Keratinocyte (primary cell): ENCODE measurements around the gene DOCK3. TPM values are rescaled to one million over a fixed set of nuclear protein-coding genes. Genes with fewer than 3 reads are reported as not detected.

ENCODE experiments used
- DNase-seq: peaks from one replicate; pipeline ENCODE4 v3.0.0-alpha.2; 2011; ENCODE audit warnings: low read depth, missing footprints, low spot score
- FAIRE-seq: peaks from 2 replicates; lab custom pipeline; 2011; peaks lifted over from hg19 to GRCh38; lab: Jason Lieb, UNC
- H2AFZ ChIP-seq: 2 replicates; pipeline ENCODE4 v1.6.0; 2012; ENCODE audit warnings: low read length, control low read depth, inconsistent platforms; ENCODE audit not compliant: control insufficient read depth
- H3K27ac ChIP-seq: 2 replicates; pipeline ENCODE4 v1.5.1; 2011; ENCODE audit warnings: low read length; ENCODE audit not compliant: control insufficient read depth, insufficient read depth
- H3K27me3 ChIP-seq: 3 replicates; pipeline ENCODE4 v1.6.0; 2011; ENCODE audit warnings: low read length; ENCODE audit not compliant: control insufficient read depth, insufficient read depth; ENCODE audit errors: extremely low read depth
- H3K36me3 ChIP-seq, 2 experiments: 2 replicates in 1 of 2; 3 replicates in 1 of 2; pipeline ENCODE4 v1.5.1; 2011; ENCODE audit warnings: low read length in 2 of 2, mild to moderate bottlenecking in 1 of 2; ENCODE audit not compliant: control insufficient read depth in 2 of 2, insufficient read depth in 2 of 2; ENCODE audit errors: extremely low read depth in 1 of 2
- H3K4me1 ChIP-seq: 3 replicates; pipeline ENCODE4 v1.5.1; 2011; ENCODE audit warnings: low read length; ENCODE audit not compliant: control insufficient read depth, insufficient read depth; ENCODE audit errors: extremely low read depth
- H3K4me2 ChIP-seq: 3 replicates; pipeline ENCODE4 v1.6.0; 2011; ENCODE audit warnings: low read depth, low read length; ENCODE audit not compliant: control insufficient read depth, insufficient read depth; ENCODE audit errors: extremely low read depth
- H3K4me3 ChIP-seq, 3 experiments: fragments of 200-600 bp in 1 of 3; sonication (generic) in 1 of 3; 2 replicates in 2 of 3; 3 replicates in 1 of 3; pipeline ENCODE4 v1.5.1; 2011 to 2016; ENCODE audit warnings: low read length in 3 of 3, mild to moderate bottlenecking in 3 of 3, control low read depth in 2 of 3, inconsistent platforms in 1 of 3, low read depth in 1 of 3, mixed read lengths in 1 of 3, mixed run types in 1 of 3, moderate library complexity in 1 of 3; ENCODE audit not compliant: control insufficient read depth in 2 of 3, insufficient read depth in 2 of 3; ENCODE audit errors: extremely low read depth in 1 of 3
- H3K79me2 ChIP-seq: 2 replicates; pipeline ENCODE4 v1.6.0; 2012; ENCODE audit warnings: low read length; ENCODE audit not compliant: control insufficient read depth, insufficient read depth
- H3K9ac ChIP-seq: 3 replicates; pipeline ENCODE4 v1.6.0; 2011; ENCODE audit warnings: low read length; ENCODE audit not compliant: control insufficient read depth, insufficient read depth; ENCODE audit errors: extremely low read depth
- H3K9me1 ChIP-seq: 3 replicates; pipeline ENCODE4 v1.6.0; 2011; ENCODE audit warnings: low read length; ENCODE audit not compliant: control insufficient read depth, insufficient read depth; ENCODE audit errors: extremely low read depth
- H3K9me3 ChIP-seq: 2 replicates; pipeline ENCODE4 v1.5.1; 2012; ENCODE audit warnings: low read depth, low read length; ENCODE audit not compliant: control insufficient read depth
- H4K20me1 ChIP-seq: 3 replicates; pipeline ENCODE4 v1.6.0; 2011; ENCODE audit warnings: low read length; ENCODE audit not compliant: control insufficient read depth, insufficient read depth; ENCODE audit errors: extremely low read depth
- EZH2 ChIP-seq: IDR thresholded peaks from one replicate; pipeline ENCODE4 v1.6.1; 2012; ENCODE audit warnings: inconsistent platforms, mild to moderate bottlenecking, low read length, moderate library complexity
- dilution Hi-C: fragments of 300-500 bp; cut with MboI; formaldehyde crosslinking; loops from one replicate; pipeline ENCODE4 v1.7.0; 2020; ENCODE audit warnings: low sequenced_read_pairs; ENCODE audit not compliant: extremely low pct_ligation_motif_present
- polyA plus RNA-seq, 5 experiments: library from polyadenylated mRNA; depleted of rRNA in 3 of 5; stranded (reverse) in 3 of 5; stranded (forward) in 1 of 5; unstranded in 1 of 5; fragments of >200 nt; gene quantifications; 1 replicate in 1 of 5; 2 replicates in 3 of 5; 3 replicates in 1 of 5; pipeline versions ENCODE4 v1.2.1 to v1.2.3, GENCODE V29; 2011 to 2012; ENCODE audit warnings: missing spikeins in 2 of 5, low read depth in 1 of 5, low replicate concordance in 1 of 5
- TF ChIP-seq, protein P1 (sequence below), 3 experiments: IDR thresholded peaks in 1 of 3; conservative IDR thresholded peaks in 1 of 3; optimal IDR thresholded peaks in 1 of 3; 2 replicates in 2 of 3; 3 replicates in 1 of 3; pipeline versions ENCODE3 to v1.5.1; 2011; ENCODE audit warnings: low read length in 3 of 3, mild to moderate bottlenecking in 3 of 3, moderate library complexity in 2 of 3, control low read depth in 1 of 3, inconsistent platforms in 1 of 3; ENCODE audit not compliant: insufficient read depth in 2 of 3; ENCODE audit errors: extremely low read depth in 1 of 3

The DOCK3 gene
- polyA plus RNA-seq, 1 donor (not counting 4 experiments of a cell fraction or from before 2014, with no cell fraction given) = 0.10 TPM

DNA sequence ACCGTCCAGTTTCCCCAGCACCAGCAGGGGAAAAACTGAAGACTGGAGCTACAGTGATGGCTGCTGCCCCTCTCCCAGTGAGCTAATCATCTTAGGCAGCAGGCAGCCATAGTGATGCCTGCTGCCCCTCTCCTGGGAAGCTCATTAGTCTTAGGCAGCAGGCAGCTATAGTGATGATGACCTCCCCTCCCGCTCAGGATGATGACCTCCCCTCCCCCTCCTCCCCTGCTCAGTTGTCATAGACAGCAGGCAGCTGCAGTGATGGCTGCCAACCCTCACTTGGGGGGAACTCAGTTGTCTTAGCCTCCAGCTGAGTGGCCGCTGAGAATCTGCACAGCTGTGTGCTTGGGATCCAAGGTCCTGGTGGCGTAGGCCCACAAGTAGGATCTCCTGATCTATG, 629.5 kb downstream of the DOCK3 start:
- Histone ChIP-seq H3K9ac (no peak overlapping the region), H3K36me3 (no peaks in the 10 kb centered on the region), H3K27me3 (peaks cover 5% of the 10 kb centered on the region), H2AFZ (no peak overlapping the region), H3K4me2 (no peak overlapping the region), H3K4me1 (no peaks in the 10 kb centered on the region), H3K4me3 (no peak overlapping the region), H4K20me1 (no peaks in the 10 kb centered on the region), H3K9me1 (no peaks in the 10 kb centered on the region), H3K9me3 (no peaks in the 10 kb centered on the region), H3K27ac (no peak overlapping the region), H3K79me2 (no peaks in the 10 kb centered on the region)
- dilution Hi-C loops = no loop called here
- TF ChIP-seq, protein P1, sequence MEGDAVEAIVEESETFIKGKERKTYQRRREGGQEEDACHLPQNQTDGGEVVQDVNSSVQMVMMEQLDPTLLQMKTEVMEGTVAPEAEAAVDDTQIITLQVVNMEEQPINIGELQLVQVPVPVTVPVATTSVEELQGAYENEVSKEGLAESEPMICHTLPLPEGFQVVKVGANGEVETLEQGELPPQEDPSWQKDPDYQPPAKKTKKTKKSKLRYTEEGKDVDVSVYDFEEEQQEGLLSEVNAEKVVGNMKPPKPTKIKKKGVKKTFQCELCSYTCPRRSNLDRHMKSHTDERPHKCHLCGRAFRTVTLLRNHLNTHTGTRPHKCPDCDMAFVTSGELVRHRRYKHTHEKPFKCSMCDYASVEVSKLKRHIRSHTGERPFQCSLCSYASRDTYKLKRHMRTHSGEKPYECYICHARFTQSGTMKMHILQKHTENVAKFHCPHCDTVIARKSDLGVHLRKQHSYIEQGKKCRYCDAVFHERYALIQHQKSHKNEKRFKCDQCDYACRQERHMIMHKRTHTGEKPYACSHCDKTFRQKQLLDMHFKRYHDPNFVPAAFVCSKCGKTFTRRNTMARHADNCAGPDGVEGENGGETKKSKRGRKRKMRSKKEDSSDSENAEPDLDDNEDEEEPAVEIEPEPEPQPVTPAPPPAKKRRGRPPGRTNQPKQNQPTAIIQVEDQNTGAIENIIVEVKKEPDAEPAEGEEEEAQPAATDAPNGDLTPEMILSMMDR (optimal IDR thresholded peaks at IDR 0.05 in 1 of 3, IDR thresholded peaks at IDR 0.05 in 1 of 3, conservative IDR thresholded peaks at IDR 0.05 in 1 of 3; ENCODE audit: extremely low read depth in 1 of 3, insufficient read depth in 2 of 3, low read length in 3 of 3) = no peak
- TF ChIP-seq EZH2 = no peak
- DNase-seq (no peak), FAIRE-seq (no peak)

GRCh38 chr3:51306093-51306492, 631.4 kb downstream of the DOCK3 start:
- no peak overlapping the region for H3K27ac ChIP-seq
- H4K20me1 ChIP-seq = no peaks in the 10 kb centered on the region
- DNase-seq (no peak), FAIRE-seq (no peak)
- no peaks in the 10 kb centered on the region for H3K9me1 ChIP-seq
- no peaks in the 10 kb centered on the region for H3K9me3 ChIP-seq
- dilution Hi-C loops = no loop called here
- H3K27me3 ChIP-seq = peaks cover 5% of the 10 kb centered on the region
- no peak overlapping the region for H3K4me3 ChIP-seq
- no peak overlapping the region for H2AFZ ChIP-seq
- no peak overlapping the region for H3K9ac ChIP-seq
- H3K79me2 ChIP-seq = no peaks in the 10 kb centered on the region
- no peak for TF ChIP-seq EZH2
- TF ChIP-seq, protein P1 (optimal IDR thresholded peaks at IDR 0.05 in 1 of 3, IDR thresholded peaks at IDR 0.05 in 1 of 3, conservative IDR thresholded peaks at IDR 0.05 in 1 of 3; ENCODE audit: extremely low read depth in 1 of 3, insufficient read depth in 2 of 3, low read length in 3 of 3) = no peak
- H3K4me1 ChIP-seq = no peaks in the 10 kb centered on the region
- H3K36me3 ChIP-seq = no peaks in the 10 kb centered on the region
- no peak overlapping the region for H3K4me2 ChIP-seq
